ENCODE results near the gene TP53I11.

Gene TP53I11

GRCh38 chr11:44959064-44959463 lies 8.4 kb upstream of the TP53I11 start:
- Histone ChIP-seq H3K27me3 (replicated peaks; ENCODE audit: insufficient read depth, low read length) (no peaks in the 10 kb centered on the region), H3K9me2 (replicated peaks; ENCODE audit: insufficient read depth, low read length) (no peaks in the 10 kb centered on the region), H3K36me3 (replicated peaks; ENCODE audit: insufficient read depth, low read length) (no peaks in the 10 kb centered on the region), H3K79me2 (ENCODE audit: low read length) (no peaks in the 10 kb centered on the region), H3K4me1 (ENCODE audit: low read length) (peaks cover 7% of the 10 kb centered on the region; the same call in 1 of the 2 replicates), H3K4me2 (ENCODE audit: low read depth, low read length) (no peak overlapping the region), H2AFZ (ENCODE audit: low read length) (no peak overlapping the region), H4K20me1 (ENCODE audit: insufficient read depth, low read length) (no peaks in the 10 kb centered on the region), H3K4me3 (ENCODE audit: low read length) (no peak overlapping the region), H3K9me3 (replicated peaks; ENCODE audit: insufficient read depth, low read length) (no peaks in the 10 kb centered on the region), H3K27ac (ENCODE audit: low read length) (no peak overlapping the region), H3K9ac (ENCODE audit: low read length) (no peak overlapping the region), H3F3A (ENCODE audit: insufficient read depth, low read length) (no peaks in the 10 kb centered on the region)
- no peak for DNase-seq
- TF ChIP-seq EZH2phosphoT487 (IDR thresholded peaks at IDR 0.05; ENCODE audit: low read length) = no peak
- TF ChIP-seq EZH2 (optimal IDR thresholded peaks at IDR 0.05; ENCODE audit: low read depth, low read length) = no peak
- TF ChIP-seq CTCF (IDR thresholded peaks at IDR 0.05; ENCODE audit: low read length) = no peak

DNA sequence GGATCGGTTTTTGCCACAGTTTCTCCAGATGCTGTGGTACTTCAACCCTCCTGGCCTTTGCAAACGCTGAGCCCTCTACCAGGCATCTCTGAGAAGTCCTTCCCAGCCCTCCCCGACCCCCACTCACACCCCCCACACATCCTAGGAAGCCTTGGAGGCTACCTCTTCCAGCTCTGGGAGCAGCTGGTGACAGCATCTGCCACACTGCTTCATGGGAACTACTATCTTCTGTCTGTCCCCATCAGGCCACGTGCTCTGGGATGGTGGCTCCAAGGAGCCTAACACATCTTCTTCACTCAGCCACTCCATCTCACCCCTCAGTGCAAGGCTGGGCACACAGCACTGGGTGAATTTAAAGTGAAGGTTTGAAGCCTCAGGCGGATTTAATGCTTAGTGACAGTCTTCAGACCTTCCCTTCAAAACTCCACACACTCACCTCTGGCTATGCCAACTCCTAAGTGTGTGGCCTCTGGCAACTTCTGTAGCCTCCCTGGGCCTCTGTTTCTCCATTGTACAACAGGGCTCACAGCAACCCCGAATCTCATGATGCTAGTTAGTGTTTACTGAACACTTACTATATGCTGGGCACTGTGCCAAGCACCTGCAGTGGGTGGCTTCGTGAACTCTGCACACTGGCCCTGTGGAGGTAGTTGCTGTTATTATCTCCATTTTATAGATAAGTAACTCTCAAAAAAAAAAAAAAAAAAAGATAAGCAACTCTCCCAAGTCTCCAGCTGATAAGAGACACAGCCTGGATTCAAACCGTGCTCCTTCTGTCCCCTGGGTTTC lies 7.3 kb upstream of the TP53I11 start:
- Histone ChIP-seq H3K4me2 (ENCODE audit: low read depth, low read length) (no peak overlapping the region), H3K36me3 (replicated peaks; ENCODE audit: insufficient read depth, low read length) (no peaks in the 10 kb centered on the region), H3K27ac (ENCODE audit: low read length) (no peak overlapping the region), H3K4me3 (ENCODE audit: low read length) (no peak overlapping the region), H3K9me3 (replicated peaks; ENCODE audit: insufficient read depth, low read length) (no peaks in the 10 kb centered on the region), H3K27me3 (replicated peaks; ENCODE audit: insufficient read depth, low read length) (no peaks in the 10 kb centered on the region), H3K79me2 (ENCODE audit: low read length) (no peaks in the 10 kb centered on the region), H3F3A (ENCODE audit: insufficient read depth, low read length) (no peaks in the 10 kb centered on the region), H3K9ac (ENCODE audit: low read length) (no peak overlapping the region), H3K4me1 (ENCODE audit: low read length) (peaks cover 7% of the 10 kb centered on the region; the same call in 1 of the 2 replicates), H4K20me1 (ENCODE audit: insufficient read depth, low read length) (no peaks in the 10 kb centered on the region), H3K9me2 (replicated peaks; ENCODE audit: insufficient read depth, low read length) (no peaks in the 10 kb centered on the region), H2AFZ (ENCODE audit: low read length) (no peak overlapping the region)
- no peak for DNase-seq
- TF ChIP-seq EZH2phosphoT487 (IDR thresholded peaks at IDR 0.05; ENCODE audit: low read length) (no peak), CTCF (IDR thresholded peaks at IDR 0.05; ENCODE audit: low read length) (no peak), EZH2 (optimal IDR thresholded peaks at IDR 0.05; ENCODE audit: low read depth, low read length) (no peak)

DNA sequence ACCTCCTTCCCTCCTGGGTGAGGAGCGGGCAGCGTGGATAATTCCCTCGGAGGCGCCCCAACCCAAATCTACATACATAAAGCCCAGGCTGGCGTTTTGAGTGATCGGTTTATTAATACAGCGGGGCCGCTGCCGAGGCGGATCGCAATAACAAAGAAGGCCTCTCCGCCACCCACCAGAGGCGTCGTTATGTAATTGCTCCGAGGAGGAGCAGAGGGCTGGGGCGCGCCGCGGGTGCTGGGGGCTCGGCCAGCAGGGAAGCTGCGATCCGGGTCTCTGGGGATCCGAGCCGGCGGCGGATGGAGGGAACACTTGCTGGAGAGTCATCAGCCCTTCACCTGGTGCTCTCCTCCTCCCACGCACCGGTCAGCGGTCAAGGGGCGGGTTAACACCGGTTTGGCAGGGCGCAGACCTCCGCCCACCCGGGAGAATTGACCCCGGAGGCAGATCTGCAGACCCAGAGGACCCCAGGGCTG lies 6.4 kb upstream of the TP53I11 start:
- TF ChIP-seq EZH2phosphoT487 (IDR thresholded peaks at IDR 0.05; ENCODE audit: low read length) = no peak
- TF ChIP-seq EZH2 (optimal IDR thresholded peaks at IDR 0.05; ENCODE audit: low read depth, low read length) = no peak
- no peak for TF ChIP-seq CTCF (IDR thresholded peaks at IDR 0.05; ENCODE audit: low read length)
- DNase-seq = no peak
- no peak overlapping the region for H3K9ac ChIP-seq (ENCODE audit: low read length)
- no peaks in the 10 kb centered on the region for H3K79me2 ChIP-seq (ENCODE audit: low read length)
- H4K20me1 ChIP-seq (ENCODE audit: insufficient read depth, low read length) = no peaks in the 10 kb centered on the region
- no peaks in the 10 kb centered on the region for H3K36me3 ChIP-seq (replicated peaks; ENCODE audit: insufficient read depth, low read length)
- H3K4me3 ChIP-seq (ENCODE audit: low read length) = no peak overlapping the region
- peaks cover 7% of the 10 kb centered on the region; the same call in 1 of the 2 replicates for H3K4me1 ChIP-seq (ENCODE audit: low read length)
- no peaks in the 10 kb centered on the region for H3K9me2 ChIP-seq (replicated peaks; ENCODE audit: insufficient read depth, low read length)
- H3K4me2 ChIP-seq (ENCODE audit: low read depth, low read length) = no peak overlapping the region
- no peaks in the 10 kb centered on the region for H3K9me3 ChIP-seq (replicated peaks; ENCODE audit: insufficient read depth, low read length)
- no peaks in the 10 kb centered on the region for H3K27me3 ChIP-seq (replicated peaks; ENCODE audit: insufficient read depth, low read length)
- no peak overlapping the region for H2AFZ ChIP-seq (ENCODE audit: low read length)
- H3K27ac ChIP-seq (ENCODE audit: low read length) = no peak overlapping the region
- no peaks in the 10 kb centered on the region for H3F3A ChIP-seq (ENCODE audit: insufficient read depth, low read length)
